NCI-H748 treated with DMSO at 0.1 percent for 48 hours (cell line): ENCODE results near the gene PAK5.

Experiments
- DNase-seq: peaks from one replicate; lab custom pipeline; 2025; lab: John Stamatoyannopoulos, UW

Gene PAK5

GRCh38 chr20:9517297-9518162 is 321.3 kb downstream of the PAK5 start:
- no peak for DNase-seq

- DNase-seq, result no peak
These were observed 322.5 kb downstream of the PAK5 start for GRCh38 chr20:9516234-9516871.

GRCh38 chr20:9515741-9516233 is 323.1 kb downstream of the PAK5 start:
- DNase-seq, result no peak

- no peak for DNase-seq
These were observed 323.7 kb downstream of the PAK5 start for GRCh38 chr20:9515214-9515585.

- DNase-seq, result peak; percentile 56
These were observed 324.2 kb downstream of the PAK5 start, which contains the start of gene LAMP5 for GRCh38 chr20:9514461-9515213. LAMP5 (plus strand) TSS chr20:9514590; CDS start chr20:9514853, 263 bp downstream.

GRCh38 chr20:9514072-9514460 is 324.8 kb downstream of the PAK5 start:
- peak; percentile 43 for DNase-seq

- no peak for DNase-seq
These were observed 328.0 kb downstream of the PAK5 start for GRCh38 chr20:9510911-9511310.

- DNase-seq, result no peak
These were observed 329.6 kb downstream of the PAK5 start for GRCh38 chr20:9509246-9509645.

- no peak for DNase-seq
These were observed 330.1 kb downstream of the PAK5 start for GRCh38 chr20:9508696-9509178.

GRCh38 chr20:9508240-9508661 is 330.6 kb downstream of the PAK5 start:
- DNase-seq, result no peak

GRCh38 chr20:9507544-9508239 is 331.2 kb downstream of the PAK5 start:
- DNase-seq, result no peak

- DNase-seq, result no peak
These were observed 331.9 kb downstream of the PAK5 start for GRCh38 chr20:9506964-9507369.

- no peak for DNase-seq
These were observed 332.5 kb downstream of the PAK5 start for GRCh38 chr20:9506280-9506821.

- DNase-seq, result peak; percentile 32
These were observed 335.2 kb downstream of the PAK5 start for GRCh38 chr20:9503526-9504245.

GRCh38 chr20:9501473-9501872 is 337.4 kb downstream of the PAK5 start:
- DNase-seq, result no peak

- DNase-seq, result no peak
These were observed 338.8 kb downstream of the PAK5 start for GRCh38 chr20:9500121-9500520.

GRCh38 chr20:9499126-9499899 is 339.6 kb downstream of the PAK5 start:
- DNase-seq, result no peak

GRCh38 chr20:9498322-9498721 is 340.6 kb downstream of the PAK5 start:
- no peak for DNase-seq

- DNase-seq, result no peak
These were observed 342.7 kb downstream of the PAK5 start for GRCh38 chr20:9496155-9496554.

- DNase-seq, result no peak
These were observed 343.2 kb downstream of the PAK5 start for GRCh38 chr20:9495701-9496100.
